Gastrocnemius medialis (tissue), 4 donors: ENCODE data around the gene PRSS23. TPM values are rescaled to one million over a fixed set of nuclear protein-coding genes. Genes with fewer than 3 reads are reported as not detected.

Experiments
- ATAC-seq, 2 donors: fragments of 150-250 bp; one replicate each; pipeline ENCODE4 v1.9.1; 2016
- DNase-seq, 2 donors: peaks; one replicate each; pipeline ENCODE4 v3.0.0-alpha.2; 2019
- H3K27ac ChIP-seq, 4 donors: fragments of 200-600 bp; sonication (generic); 1 replicate in 1 of 4; 2 replicates in 3 of 4; pipeline ENCODE4 v1.5.1; 2016 to 2018; ENCODE audit warnings: mild to moderate bottlenecking in 2 of 4, moderate library complexity in 1 of 4
- H3K27me3 ChIP-seq, 3 donors: fragments of 200-600 bp; sonication (generic) in 2 of 3; 1 replicate in 1 of 3; 2 replicates in 2 of 3; pipeline versions ENCODE4 v1.5.1 to v1.6.0; 2016 to 2019; ENCODE audit warnings: mild to moderate bottlenecking in 1 of 3, moderate library complexity in 1 of 3
- H3K36me3 ChIP-seq, 2 donors: fragments of 200-600 bp; sonication (generic) in 1 of 2; one replicate each; pipeline ENCODE4 v1.5.1; 2017 to 2018
- H3K4me1 ChIP-seq, 2 donors: fragments of 200-600 bp; sonication (generic) in 1 of 2; one replicate each; pipeline ENCODE4 v1.5.1; 2016 to 2017; ENCODE audit warnings: mild to moderate bottlenecking in 2 of 2
- H3K4me3 ChIP-seq, 4 donors: fragments of 200-600 bp; sonication (generic) in 3 of 4; 1 replicate in 1 of 4; 2 replicates in 3 of 4; pipeline ENCODE4 v1.5.1; 2016 to 2019; ENCODE audit warnings: mild to moderate bottlenecking in 2 of 4
- H3K9me3 ChIP-seq, 3 donors: fragments of 200-600 bp; sonication (generic) in 2 of 3; 1 replicate in 1 of 3; 2 replicates in 2 of 3; pipeline ENCODE4 v1.5.1; 2016 to 2019
- CTCF ChIP-seq, 5 experiments: fragments of 450-650 bp in 3 of 5; fragments of 200-600 bp in 2 of 5; sonication (generic) in 2 of 5; IDR thresholded peaks in 4 of 5; conservative IDR thresholded peaks in 1 of 5; 1 replicate in 4 of 5; 2 replicates in 1 of 5; pipeline ENCODE4 v1.5.1; 2016 to 2019; ENCODE audit warnings: antibody characterized with exemption in 5 of 5, mild to moderate bottlenecking in 3 of 5, moderate library complexity in 3 of 5
- POLR2A ChIP-seq, 2 donors: fragments of 450-650 bp; IDR thresholded peaks; one replicate each; pipeline ENCODE4 v1.6.1; 2017; ENCODE audit warnings: antibody characterized with exemption in 2 of 2, mild to moderate bottlenecking in 2 of 2, moderate library complexity in 2 of 2
- in situ Hi-C, 4 donors: fragments of 200-750 bp; cut with MboI; loops; one replicate each; pipeline versions ENCODE4 v1.15.0 to v1.8.0; 2017; ENCODE audit warnings: low sequenced_read_pairs in 4 of 4
- intact Hi-C: fragments of 100-400 bp; cut with DNase I; formaldehyde crosslinking; loops from one replicate; pipeline ENCODE4 v1.15.1; 2023; ENCODE audit warnings: low total_unique reads
- total RNA-seq, 4 donors: library from RNA; depleted of rRNA; stranded (reverse); fragments of >200 nt; gene quantifications; one replicate each; pipeline versions ENCODE4 v1.1.0 to v1.2.3, GENCODE V29; 2016

The PRSS23 gene
- total RNA-seq, 4 donors from 2014 or later: 2.4 to 12.2 (median 7.1) TPM

DNA sequence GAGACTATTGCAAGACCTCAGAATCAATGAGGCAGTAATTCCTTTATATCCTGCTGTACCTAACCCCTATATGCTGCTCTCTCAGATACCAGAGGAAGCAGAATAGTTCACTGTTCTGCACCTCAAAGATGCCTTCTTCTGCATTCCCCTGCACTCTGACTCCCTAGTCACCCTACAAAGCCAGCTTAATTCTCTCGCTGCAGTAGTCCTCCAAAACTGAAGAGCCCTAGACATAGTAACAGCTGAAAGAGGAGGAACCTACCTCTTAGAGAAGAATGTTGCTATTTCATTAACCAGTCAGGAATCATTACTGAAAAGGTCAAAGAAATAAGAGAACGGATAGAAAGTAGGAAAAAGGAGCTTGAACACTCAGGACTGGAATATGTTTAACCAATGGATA, 49.3 kb downstream of the PRSS23 start:
- Histone ChIP-seq H3K4me3 (no peak overlapping the region), H3K9me3 (no peaks in the 10 kb centered on the region), H3K27ac (no peak overlapping the region), H3K36me3 (no peaks in the 10 kb centered on the region), H3K27me3 (no peaks in the 10 kb centered on the region), H3K4me1 (no peaks in the 10 kb centered on the region)
- in situ Hi-C loops: no loop called here
- ATAC-seq: no peak
- no peak for TF ChIP-seq CTCF (IDR thresholded peaks at IDR 0.05 in 4 of 5, conservative IDR thresholded peaks at IDR 0.05 in 1 of 5)
- no peak for TF ChIP-seq POLR2A (IDR thresholded peaks at IDR 0.05)
- no peak for DNase-seq
- intact Hi-C loops: no loop called here

Other genes starting within 250 kb of the PRSS23 start
- 10 to 100 TPM in 3 of 4 donors, 1 to 10 TPM in 1; 4.2 to 17.0 (median 15.7) TPM for gene ME3, start 127.9 kb upstream of the PRSS23 start, total RNA-seq
- 10 to 100 TPM; 31.7 to 52.2 (median 39.1) TPM for gene FZD4, start 154.9 kb downstream of the PRSS23 start, total RNA-seq
- gene TMEM135, start 237.4 kb downstream of the PRSS23 start, total RNA-seq: 10 to 100 TPM in 3 of 4 donors, 1 to 10 TPM in 1; 7.9 to 38.7 (median 18.9) TPM